SK-N-MC (cell line): ENCODE results near the gene TNFRSF1A.

Experiments used
- EZH2 ChIP-seq: fragments of 200-600 bp; sonication (generic); IDR thresholded peaks from one replicate; pipeline ENCODE4 v1.6.1; 2017; ENCODE audit warnings: antibody characterized with exemption
- FOXP2 ChIP-seq: optimal IDR thresholded peaks from 2 replicates; pipeline ENCODE3; 2011; ENCODE audit warnings: mild to moderate bottlenecking, moderate library complexity; ENCODE audit not compliant: insufficient read depth; ENCODE audit errors: extremely low read length, control extremely low read depth
- POLR2AphosphoS5 ChIP-seq: IDR thresholded peaks from 2 replicates; pipeline ENCODE4 v1.6.1; 2012; ENCODE audit warnings: mild to moderate bottlenecking, low read depth, low read length, borderline replicate concordance

GRCh38 chr12:6340745-6341416, 995 bp downstream of the TNFRSF1A start:
- TF ChIP-seq POLR2AphosphoS5 (no peak), FOXP2 (no peak), EZH2 (no peak)
